NK-92 (cell line): ENCODE data around the gene ADD2.

Experiments
- DNase-seq: peaks from one replicate; lab custom pipeline; 2025; ENCODE audit not compliant: unreplicated experiment; lab: John Stamatoyannopoulos, UW

Gene ADD2

GRCh38 chr2:70726947-70727725 lies 40.9 kb downstream of the ADD2 start:
- no peak for DNase-seq

- DNase-seq = no peak
These were observed 42.5 kb downstream of the ADD2 start for GRCh38 chr2:70725505-70725904.

- DNase-seq = no peak
These were observed 43.6 kb downstream of the ADD2 start for GRCh38 chr2:70724366-70724765.

- DNase-seq = no peak
These were observed 44.6 kb downstream of the ADD2 start for GRCh38 chr2:70723286-70723885.

GRCh38 chr2:70720124-70720523 lies 47.9 kb downstream of the ADD2 start:
- no peak for DNase-seq

- no peak for DNase-seq
These were observed 48.8 kb downstream of the ADD2 start for GRCh38 chr2:70719231-70719630.

- no peak for DNase-seq
These were observed 49.3 kb downstream of the ADD2 start for GRCh38 chr2:70718736-70719135.

- DNase-seq = no peak
These were observed 49.8 kb downstream of the ADD2 start for GRCh38 chr2:70718241-70718640.

- no peak for DNase-seq
These were observed 50.5 kb downstream of the ADD2 start for GRCh38 chr2:70717431-70718038.

- no peak for DNase-seq
These were observed 51.0 kb downstream of the ADD2 start for GRCh38 chr2:70716951-70717350.

GRCh38 chr2:70716131-70716743 lies 51.8 kb downstream of the ADD2 start:
- no peak for DNase-seq

- DNase-seq = no peak
These were observed 52.7 kb downstream of the ADD2 start for GRCh38 chr2:70715071-70715985.

GRCh38 chr2:70714141-70714905 lies 53.7 kb downstream of the ADD2 start:
- no peak for DNase-seq

- no peak for DNase-seq
These were observed 55.1 kb downstream of the ADD2 start for GRCh38 chr2:70712916-70713315.

- DNase-seq = no peak
These were observed 56.8 kb downstream of the ADD2 start for GRCh38 chr2:70711191-70711590.

GRCh38 chr2:70710038-70710690 lies 57.8 kb downstream of the ADD2 start:
- no peak for DNase-seq

- no peak for DNase-seq
These were observed 58.5 kb downstream of the ADD2 start for GRCh38 chr2:70709275-70710037.

- DNase-seq = no peak
These were observed 59.4 kb downstream of the ADD2 start for GRCh38 chr2:70708376-70709199.
